SK-N-SH treated with all-trans-retinoic acid at 6 μM for 48 hours (cell line): ENCODE measurements around the gene TMEM132D.

Source experiments
- ARNTL ChIP-seq: fragments of 450-650 bp; formaldehyde crosslinking; IDR thresholded peaks from 2 replicates; pipeline ENCODE4 v1.5.0; 2020; ENCODE audit warnings: low read depth, mild to moderate bottlenecking, moderate library complexity, borderline replicate concordance
- BACH2 ChIP-seq: fragments of 250-450 bp; sonication (Bioruptor Pico); IDR thresholded peaks from 2 replicates; pipeline ENCODE4 v1.9.0; 2021; ENCODE audit warnings: mild to moderate bottlenecking, borderline replicate concordance
- CSDC2 ChIP-seq: fragments of 250-450 bp; sonication (Bioruptor Pico); IDR thresholded peaks from 2 replicates; pipeline ENCODE4 v1.5.0; 2020; ENCODE audit warnings: mild to moderate bottlenecking, moderate library complexity
- CSRNP3 ChIP-seq: fragments of 250-450 bp; sonication (Bioruptor Pico); IDR thresholded peaks from 2 replicates; pipeline ENCODE4 v1.5.1; 2021; ENCODE audit warnings: mild to moderate bottlenecking, moderate library complexity
- GLIS3 ChIP-seq: fragments of 250-450 bp; sonication (Bioruptor Pico); IDR thresholded peaks from 2 replicates; pipeline ENCODE4 v1.5.0; 2020; ENCODE audit warnings: mild to moderate bottlenecking, moderate library complexity
- PATZ1 ChIP-seq: fragments of 250-450 bp; sonication (Bioruptor Pico); IDR thresholded peaks from 2 replicates; pipeline ENCODE4 v1.8.0; 2020; ENCODE audit warnings: mild to moderate bottlenecking, moderate library complexity, borderline replicate concordance
- PPARA ChIP-seq: fragments of 250-450 bp; sonication (Bioruptor Pico); IDR thresholded peaks from 2 replicates; pipeline ENCODE4 v1.5.0; 2020; ENCODE audit warnings: mild to moderate bottlenecking, borderline replicate concordance
- RARB ChIP-seq: fragments of 250-450 bp; sonication (Bioruptor Pico); IDR thresholded peaks from 2 replicates; pipeline ENCODE4 v1.8.0; 2021; ENCODE audit warnings: mild to moderate bottlenecking, moderate library complexity
- ZC3H10 ChIP-seq: fragments of 250-450 bp; sonication (Bioruptor Pico); IDR thresholded peaks from 2 replicates; pipeline ENCODE4 v1.5.1; 2021; ENCODE audit warnings: mild to moderate bottlenecking, moderate library complexity
- ZFP30 ChIP-seq: fragments of 450-650 bp; formaldehyde crosslinking; IDR thresholded peaks from 2 replicates; pipeline ENCODE4 v1.5.0; 2022; ENCODE audit warnings: mild to moderate bottlenecking, moderate library complexity
- ZNF70 ChIP-seq: fragments of 450-650 bp; formaldehyde crosslinking; IDR thresholded peaks from 2 replicates; pipeline ENCODE4 v1.5.0; 2020; ENCODE audit warnings: mild to moderate bottlenecking, moderate library complexity
- ZNF8 ChIP-seq: fragments of 450-650 bp; formaldehyde crosslinking; IDR thresholded peaks from 2 replicates; pipeline ENCODE4 v1.5.0; 2020; ENCODE audit warnings: mild to moderate bottlenecking, moderate library complexity

- TF ChIP-seq PATZ1 (no peak), PPARA (CRISPR knock-in tag) (no peak), ZC3H10 (CRISPR knock-in tag) (no peak), GLIS3 (CRISPR knock-in tag) (no peak), ZNF8 (CRISPR knock-in tag) (no peak), BACH2 (no peak), ZFP30 (CRISPR knock-in tag) (no peak), ARNTL (CRISPR knock-in tag) (no peak), ZNF70 (no peak), CSRNP3 (CRISPR knock-in tag) (no peak), RARB (CRISPR knock-in tag) (no peak), CSDC2 (CRISPR knock-in tag) (no peak)
Measured at GRCh38 chr12:129096184-129096583, 807.6 kb downstream of the TMEM132D start.
